Right lobe of liver (tissue), 6 donors: ENCODE results near the gene MCTP1. TPM values are rescaled to one million over a fixed set of nuclear protein-coding genes. Genes with fewer than 3 reads are reported as not detected.

Experiments
- ATAC-seq, 4 donors: fragments of 200-7000 bp; cut with Tn5 transposase; one replicate each; pipeline ENCODE4 v1.9.1; 2020; ENCODE audit warnings: mild to moderate bottlenecking in 4 of 4, moderate library complexity in 4 of 4
- DNase-seq, 3 donors: peaks; one replicate each; pipeline ENCODE4 v3.0.0-alpha.2; 2020
- H3K27ac ChIP-seq, 3 donors: fragments of 200-600 bp; one replicate each; pipeline ENCODE4 v1.8.0; 2022
- H3K27me3 ChIP-seq, 2 donors: fragments of 200-600 bp; one replicate each; pipeline ENCODE4 v1.8.0; 2022
- H3K36me3 ChIP-seq, 4 donors: fragments of 200-600 bp; sonication (generic) in 1 of 4; one replicate each; pipeline versions ENCODE4 v1.5.1 to v1.8.0; 2017 to 2022; ENCODE audit warnings: control low read depth in 1 of 4
- H3K4me1 ChIP-seq, 4 donors: fragments of 200-600 bp; sonication (generic) in 1 of 4; one replicate each; pipeline versions ENCODE4 v1.5.1 to v1.8.0; 2017 to 2022; ENCODE audit warnings: control low read depth in 1 of 4
- H3K4me3 ChIP-seq, 3 donors: fragments of 200-600 bp; one replicate each; pipeline ENCODE4 v1.8.0; 2022
- H3K9me3 ChIP-seq, 4 donors: fragments of 200-600 bp; sonication (generic) in 1 of 4; one replicate each; pipeline versions ENCODE4 v1.5.1 to v1.8.0; 2017 to 2022; ENCODE audit warnings: control low read depth in 1 of 4
- POLR2A ChIP-seq: fragments of 450-650 bp; IDR thresholded peaks from one replicate; pipeline ENCODE4 v1.6.1; 2017; ENCODE audit warnings: antibody characterized with exemption, mild to moderate bottlenecking
- WGBS: methylation state at CpG from one replicate; pipeline ENCODE4 v1.1.6; 2018; ENCODE audit warnings: low coverage, low lambda C conversion rate; ENCODE audit not compliant: insufficient coverage; ENCODE audit errors: missing lambda C conversion rate; 5-methylcytosine and 5-hydroxymethylcytosine counted together
- intact Hi-C, 2 donors: fragments of 100-400 bp; cut with DNase I; formaldehyde crosslinking; loops; one replicate each; pipeline versions ENCODE4 v1.11.2 to v1.14.1; 2022
- total RNA-seq, 6 experiments: library from RNA; depleted of rRNA in 2 of 6; stranded (reverse); fragments of >200 nt in 2 of 6; fragmentation: NEBNext Ultra II Directional in 3 of 6; extraction: Animal tissue kit (Norgen Biotek cat#: 25700) in 3 of 6; gene quantifications; one replicate each; pipeline versions ENCODE4 v1.1.0 to v1.2.4, GENCODE V29; 2016 to 2023
- TF ChIP-seq, protein P1 (sequence below), 4 donors: fragments of 200-600 bp in 3 of 4; fragments of 450-650 bp in 1 of 4; IDR thresholded peaks; one replicate each; pipeline versions ENCODE4 v1.5.1 to v1.8.0; 2016 to 2022; ENCODE audit warnings: antibody characterized with exemption in 4 of 4, mild to moderate bottlenecking in 2 of 4
- donor health status: DM: no; HTN: yes; CAD: no.
- donor health status: DM: no; HTN: no; CAD: no.
- donor health status: DM: no; HTN: no; CAD: no.
- donor health status: DM: no; HTN: yes; CAD: no.
- donor health status: DM: no; HTN: yes; CAD: no.

The MCTP1 gene
- total RNA-seq, 6 experiments from 2014 or later = 1.2 to 5.9 (median 3.5) TPM

DNA sequence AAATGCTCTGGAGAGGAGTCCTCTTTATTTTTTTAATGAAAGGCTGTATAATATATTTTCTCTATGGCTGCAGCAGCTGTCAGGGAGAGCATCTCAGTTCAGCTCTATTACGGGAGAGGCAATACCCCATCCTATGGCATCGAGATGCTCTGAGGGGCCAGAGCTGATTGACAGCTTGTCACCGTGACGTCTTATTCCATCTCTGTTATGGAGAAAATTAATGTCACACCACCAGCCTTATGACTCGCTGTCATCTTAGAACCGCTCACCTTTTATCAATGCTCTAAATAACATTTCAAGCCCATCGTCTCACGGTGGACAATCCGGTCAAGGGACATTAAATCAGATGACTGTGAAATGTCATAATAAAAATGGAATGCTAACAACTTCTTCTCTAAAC, 392.9 kb downstream of the MCTP1 start:
- WGBS = 70% methylated on average over 9 of the region's 9 CpGs
- no peak overlapping the region for H3K27ac ChIP-seq
- no peak overlapping the region for H3K4me3 ChIP-seq
- DNase-seq = no peak
- ATAC-seq = no peak
- no peaks in the 10 kb centered on the region for H3K4me1 ChIP-seq
- intact Hi-C loops = no loop called here
- H3K36me3 ChIP-seq = no peaks in the 10 kb centered on the region
- H3K27me3 ChIP-seq = no peaks in the 10 kb centered on the region
- TF ChIP-seq, protein P1, sequence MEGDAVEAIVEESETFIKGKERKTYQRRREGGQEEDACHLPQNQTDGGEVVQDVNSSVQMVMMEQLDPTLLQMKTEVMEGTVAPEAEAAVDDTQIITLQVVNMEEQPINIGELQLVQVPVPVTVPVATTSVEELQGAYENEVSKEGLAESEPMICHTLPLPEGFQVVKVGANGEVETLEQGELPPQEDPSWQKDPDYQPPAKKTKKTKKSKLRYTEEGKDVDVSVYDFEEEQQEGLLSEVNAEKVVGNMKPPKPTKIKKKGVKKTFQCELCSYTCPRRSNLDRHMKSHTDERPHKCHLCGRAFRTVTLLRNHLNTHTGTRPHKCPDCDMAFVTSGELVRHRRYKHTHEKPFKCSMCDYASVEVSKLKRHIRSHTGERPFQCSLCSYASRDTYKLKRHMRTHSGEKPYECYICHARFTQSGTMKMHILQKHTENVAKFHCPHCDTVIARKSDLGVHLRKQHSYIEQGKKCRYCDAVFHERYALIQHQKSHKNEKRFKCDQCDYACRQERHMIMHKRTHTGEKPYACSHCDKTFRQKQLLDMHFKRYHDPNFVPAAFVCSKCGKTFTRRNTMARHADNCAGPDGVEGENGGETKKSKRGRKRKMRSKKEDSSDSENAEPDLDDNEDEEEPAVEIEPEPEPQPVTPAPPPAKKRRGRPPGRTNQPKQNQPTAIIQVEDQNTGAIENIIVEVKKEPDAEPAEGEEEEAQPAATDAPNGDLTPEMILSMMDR (IDR thresholded peaks at IDR 0.05) = no peak
- no peak for TF ChIP-seq POLR2A
- H3K9me3 ChIP-seq = no peaks in the 10 kb centered on the region

GRCh38 chr5:94891565-94891964, 393.3 kb downstream of the MCTP1 start:
- ATAC-seq = no peak
- 57% methylated on average over 5 of the region's 5 CpGs for WGBS
- intact Hi-C loops = no loop called here
- TF ChIP-seq, protein P1 (IDR thresholded peaks at IDR 0.05) = no peak
- no peak for TF ChIP-seq POLR2A
- no peak for DNase-seq
- no peak overlapping the region for H3K27ac ChIP-seq
- H3K9me3 ChIP-seq = no peaks in the 10 kb centered on the region
- H3K27me3 ChIP-seq = no peaks in the 10 kb centered on the region
- H3K4me1 ChIP-seq = no peaks in the 10 kb centered on the region
- no peak overlapping the region for H3K4me3 ChIP-seq
- H3K36me3 ChIP-seq = no peaks in the 10 kb centered on the region

GRCh38 chr5:94890907-94891306, 394.0 kb downstream of the MCTP1 start:
- H3K4me3 ChIP-seq = no peak overlapping the region
- TF ChIP-seq, protein P1 (IDR thresholded peaks at IDR 0.05) = no peak
- TF ChIP-seq POLR2A = no peak
- intact Hi-C loops = no loop called here
- no peak overlapping the region for H3K27ac ChIP-seq
- no peak for DNase-seq
- no peaks in the 10 kb centered on the region for H3K9me3 ChIP-seq
- ATAC-seq = no peak
- no peaks in the 10 kb centered on the region for H3K4me1 ChIP-seq
- 44% methylated on average over 4 of the region's 4 CpGs for WGBS
- no peaks in the 10 kb centered on the region for H3K27me3 ChIP-seq
- H3K36me3 ChIP-seq = no peaks in the 10 kb centered on the region

- Histone ChIP-seq H3K27ac (no peak overlapping the region), H3K4me1 (no peaks in the 10 kb centered on the region), H3K36me3 (no peaks in the 10 kb centered on the region), H3K9me3 (no peaks in the 10 kb centered on the region), H3K27me3 (no peaks in the 10 kb centered on the region), H3K4me3 (no peak overlapping the region)
- intact Hi-C loops = no loop called here
- 65% methylated on average over 3 of the region's 3 CpGs for WGBS
- ATAC-seq = no peak
- no peak for DNase-seq
- no peak for TF ChIP-seq POLR2A
- TF ChIP-seq, protein P1 (IDR thresholded peaks at IDR 0.05) = no peak
Observed at GRCh38 chr5:94888674-94889073, 396.2 kb downstream of the MCTP1 start.

DNA sequence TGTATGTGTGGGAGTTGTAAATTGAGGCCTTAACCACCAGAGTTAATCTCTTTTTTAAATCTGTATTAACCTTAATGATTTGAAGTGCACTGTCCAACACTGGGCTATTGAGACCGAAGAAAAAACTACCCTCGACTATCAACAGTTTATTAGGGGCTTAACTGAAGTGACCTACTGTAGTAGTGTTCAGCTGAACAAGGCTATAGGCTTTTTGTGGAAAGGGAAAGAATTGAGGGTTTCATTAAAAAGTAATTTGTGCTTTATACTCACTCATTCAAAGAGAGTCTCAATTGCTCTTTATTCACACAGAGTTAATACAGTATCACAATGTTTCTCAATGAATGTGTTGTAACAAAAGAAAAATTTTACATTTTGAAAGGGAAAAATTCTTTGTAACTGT, 399.0 kb downstream of the MCTP1 start:
- Histone ChIP-seq H3K27me3 (no peaks in the 10 kb centered on the region), H3K36me3 (no peaks in the 10 kb centered on the region), H3K4me3 (no peak overlapping the region), H3K4me1 (no peaks in the 10 kb centered on the region), H3K27ac (no peak overlapping the region), H3K9me3 (no peaks in the 10 kb centered on the region)
- DNase-seq (no peak), ATAC-seq (no peak)
- intact Hi-C loops = no loop called here
- TF ChIP-seq POLR2A = no peak
- TF ChIP-seq, protein P1 (IDR thresholded peaks at IDR 0.05) = no peak
- 67% methylated on average over 2 of the region's 2 CpGs for WGBS
